Sigmoid colon (tissue), 4 donors: ENCODE measurements around the gene PTPN2.

Experiments
- CTCF ChIP-seq, 4 experiments: fragments of 450-650 bp in 3 of 4; fragments of 200-600 bp in 1 of 4; IDR thresholded peaks; one replicate each; pipeline ENCODE4 v1.5.1; 2016 to 2019; ENCODE audit warnings: antibody characterized with exemption in 4 of 4, mild to moderate bottlenecking in 3 of 4, moderate library complexity in 2 of 4
- EP300 ChIP-seq, 4 donors: sonication (generic); formaldehyde crosslinking; IDR thresholded peaks; one replicate each; pipeline ENCODE4 v1.6.1; 2017; ENCODE audit warnings: antibody characterized with exemption in 4 of 4
- POLR2A ChIP-seq, 2 donors: fragments of 450-650 bp; IDR thresholded peaks; one replicate each; pipeline ENCODE4 v1.6.1; 2016; ENCODE audit warnings: antibody characterized with exemption in 2 of 2, mild to moderate bottlenecking in 2 of 2, moderate library complexity in 2 of 2

- TF ChIP-seq POLR2A (IDR thresholded peaks at IDR 0.05) = no peak
- no peak for TF ChIP-seq CTCF (IDR thresholded peaks at IDR 0.05)
- TF ChIP-seq EP300 (IDR thresholded peaks at IDR 0.05) = no peak
Observed at GRCh38 chr18:12782521-12782920, 101.5 kb downstream of the PTPN2 start.
